ENCODE measurements around the gene CASP10. TPM values are rescaled to one million over a fixed set of nuclear protein-coding genes. Genes with fewer than 3 reads are reported as not detected.

Gene CASP10
- total RNA-seq, 3 donors from 2014 or later = 5.7 to 13.1 (median 9.6) TPM

DNA sequence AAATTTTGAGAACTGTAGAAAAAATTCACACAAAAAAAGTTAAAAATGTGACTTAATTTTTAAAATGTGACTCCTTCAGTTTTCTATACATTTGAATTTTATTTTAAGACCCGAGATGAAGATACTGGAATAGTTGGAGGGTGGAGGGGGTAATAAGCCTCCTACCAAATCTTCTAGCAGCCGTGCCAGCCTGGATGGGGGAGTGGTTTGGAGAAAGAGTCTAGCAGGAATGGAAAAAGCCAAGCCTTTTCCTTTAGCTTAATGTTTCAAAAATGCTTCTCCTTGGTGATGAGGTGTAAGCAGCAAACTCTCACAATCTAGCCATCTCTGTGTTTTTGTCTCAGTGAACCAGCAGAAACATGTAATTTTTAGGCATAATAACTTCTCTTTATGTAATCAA, 92.1 kb downstream of the CASP10 start:
- Histone ChIP-seq H3K9me3 (no peaks in the 10 kb centered on the region), H3K27ac (no peak overlapping the region), H3K4me3 (no peak overlapping the region), H3K27me3 (no peaks in the 10 kb centered on the region), H3K36me3 (peaks cover 3% of the 10 kb centered on the region), H3K4me1 (no peaks in the 10 kb centered on the region)
- DNase-seq (ENCODE audit: low spot score in 2 of 2) = no peak
- TF ChIP-seq POLR2A (IDR thresholded peaks at IDR 0.05) (no peak), POLR2AphosphoS5 (IDR thresholded peaks at IDR 0.05) (no peak)
- TF ChIP-seq, protein P1, sequence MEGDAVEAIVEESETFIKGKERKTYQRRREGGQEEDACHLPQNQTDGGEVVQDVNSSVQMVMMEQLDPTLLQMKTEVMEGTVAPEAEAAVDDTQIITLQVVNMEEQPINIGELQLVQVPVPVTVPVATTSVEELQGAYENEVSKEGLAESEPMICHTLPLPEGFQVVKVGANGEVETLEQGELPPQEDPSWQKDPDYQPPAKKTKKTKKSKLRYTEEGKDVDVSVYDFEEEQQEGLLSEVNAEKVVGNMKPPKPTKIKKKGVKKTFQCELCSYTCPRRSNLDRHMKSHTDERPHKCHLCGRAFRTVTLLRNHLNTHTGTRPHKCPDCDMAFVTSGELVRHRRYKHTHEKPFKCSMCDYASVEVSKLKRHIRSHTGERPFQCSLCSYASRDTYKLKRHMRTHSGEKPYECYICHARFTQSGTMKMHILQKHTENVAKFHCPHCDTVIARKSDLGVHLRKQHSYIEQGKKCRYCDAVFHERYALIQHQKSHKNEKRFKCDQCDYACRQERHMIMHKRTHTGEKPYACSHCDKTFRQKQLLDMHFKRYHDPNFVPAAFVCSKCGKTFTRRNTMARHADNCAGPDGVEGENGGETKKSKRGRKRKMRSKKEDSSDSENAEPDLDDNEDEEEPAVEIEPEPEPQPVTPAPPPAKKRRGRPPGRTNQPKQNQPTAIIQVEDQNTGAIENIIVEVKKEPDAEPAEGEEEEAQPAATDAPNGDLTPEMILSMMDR (IDR thresholded peaks at IDR 0.05) = no peak
- intact Hi-C loops (cut with DNase I; ENCODE audit: low total_unique reads) = no loop called here

DNA sequence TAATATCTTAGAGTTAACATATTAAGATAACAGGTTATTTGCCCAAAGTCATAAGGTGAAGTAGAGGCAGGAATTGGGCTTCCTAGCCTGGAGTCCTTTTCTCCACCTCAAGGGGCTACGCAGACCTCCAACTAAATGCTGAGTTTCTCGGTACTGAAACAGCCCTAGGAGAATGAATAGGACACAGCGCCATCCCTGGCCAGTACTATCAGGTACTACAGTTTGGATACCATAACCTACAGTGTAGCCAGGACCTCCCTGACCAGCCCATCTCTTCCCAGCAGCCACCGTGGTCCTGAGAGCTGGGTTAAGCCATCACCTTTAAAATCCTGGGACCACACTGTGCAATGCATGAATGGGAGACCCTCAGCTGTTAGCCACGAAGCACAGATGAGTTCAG, 93.0 kb downstream of the CASP10 start:
- no peak overlapping the region for H3K4me3 ChIP-seq
- no peak overlapping the region for H3K27ac ChIP-seq
- H3K27me3 ChIP-seq = no peaks in the 10 kb centered on the region
- intact Hi-C loops (cut with DNase I; ENCODE audit: low total_unique reads) = no loop called here
- no peak for TF ChIP-seq POLR2A (IDR thresholded peaks at IDR 0.05)
- no peak for TF ChIP-seq POLR2AphosphoS5 (IDR thresholded peaks at IDR 0.05)
- TF ChIP-seq, protein P1 (IDR thresholded peaks at IDR 0.05) = no peak
- H3K4me1 ChIP-seq = no peaks in the 10 kb centered on the region
- H3K9me3 ChIP-seq = no peaks in the 10 kb centered on the region
- peaks cover 3% of the 10 kb centered on the region for H3K36me3 ChIP-seq
- DNase-seq (ENCODE audit: low spot score in 2 of 2) = no peak

DNA sequence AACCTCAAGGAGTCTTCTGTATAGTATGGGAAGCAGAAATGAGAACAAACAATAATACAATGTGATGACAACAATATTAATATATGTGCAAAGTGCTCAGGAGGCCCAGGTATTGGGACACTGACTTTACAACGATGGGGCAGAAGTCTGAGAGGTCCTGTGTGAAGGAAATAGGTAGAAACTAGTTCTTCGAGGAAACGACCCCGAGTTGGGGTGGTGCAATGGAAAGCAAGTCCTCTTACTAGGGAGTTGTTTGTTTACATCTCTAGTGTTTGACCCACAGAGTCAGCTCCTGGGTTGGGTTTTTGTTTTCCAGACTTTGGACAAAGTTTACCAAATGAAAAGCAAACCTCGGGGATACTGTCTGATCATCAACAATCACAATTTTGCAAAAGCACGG, 93.6 kb downstream of the CASP10 start:
- Histone ChIP-seq H3K36me3 (peaks cover 3% of the 10 kb centered on the region), H3K27me3 (no peaks in the 10 kb centered on the region)

More for the DNA sequence above, 93.6 kb downstream of the CASP10 start:
- Histone ChIP-seq H3K9me3 (no peaks in the 10 kb centered on the region), H3K27ac (no peak overlapping the region), H3K4me1 (no peaks in the 10 kb centered on the region), H3K4me3 (no peak overlapping the region)
- TF ChIP-seq POLR2AphosphoS5 (IDR thresholded peaks at IDR 0.05) (no peak), POLR2A (IDR thresholded peaks at IDR 0.05) (no peak)
- TF ChIP-seq, protein P1 (IDR thresholded peaks at IDR 0.05) = no peak
- intact Hi-C loops (cut with DNase I; ENCODE audit: low total_unique reads) = no loop called here
- DNase-seq (ENCODE audit: low spot score in 2 of 2) = no peak

Other genes with a start within 250 kb of the CASP10 start
- gene ORC2, start 219.5 kb upstream of the CASP10 start, total RNA-seq = 10 to 100 TPM; 11.8 to 33.1 (median 23.3) TPM
- gene HYCC2, start 111.5 kb upstream of the CASP10 start, total RNA-seq = 10 to 100 TPM; 16.4 to 38.7 (median 24.1) TPM
- 10 to 100 TPM; 40.8 to 51.5 (median 41.4) TPM for gene NDUFB3, start 111.1 kb upstream of the CASP10 start, total RNA-seq
- 100 to 1,000 TPM; 180 to 322 (median 207) TPM for gene CFLAR, start 67.0 kb upstream of the CASP10 start, total RNA-seq
- 10 to 100 TPM; 18.2 to 28.8 (median 21.3) TPM for gene CASP8, start 77.4 kb downstream of the CASP10 start, total RNA-seq
- 1 to 10 TPM; 1.2 to 2.9 (median 1.6) TPM for gene FLACC1, start 174.2 kb downstream of the CASP10 start, total RNA-seq

All from breast epithelium (tissue), 4 donors.